DLD1 (cell line): ENCODE results near the gene DNAH17.

Experiments used
- in situ Hi-C: cut with HindIII; loops from 2 replicates; pipeline ENCODE4 v1.10.0; 2017; ENCODE audit warnings: low sequenced_read_pairs

DNAH17 gene

GRCh38 chr17:78380370-78380769, 196.8 kb downstream of the DNAH17 start:
- in situ Hi-C loops: no loop called here

GRCh38 chr17:78379131-78379491, 198.1 kb downstream of the DNAH17 start:
- in situ Hi-C loops: no loop called here

GRCh38 chr17:78378225-78379130, 198.7 kb downstream of the DNAH17 start, which contains the start of gene PGS1:
TSS of gene PGS1 (plus strand) at chr17:78378649. CDS start at chr17:78378666, 17 bp downstream.
- in situ Hi-C loops: no loop called here

GRCh38 chr17:78377858-78378224, 199.4 kb downstream of the DNAH17 start:
- in situ Hi-C loops: no loop called here

GRCh38 chr17:78376161-78376560, 201.0 kb downstream of the DNAH17 start:
- in situ Hi-C loops: no loop called here

GRCh38 chr17:78375401-78376151, 201.6 kb downstream of the DNAH17 start:
- in situ Hi-C loops: no loop called here

GRCh38 chr17:78374631-78375274, 202.4 kb downstream of the DNAH17 start:
- in situ Hi-C loops: no loop called here

GRCh38 chr17:78374189-78374588, 203.0 kb downstream of the DNAH17 start:
- in situ Hi-C loops: no loop called here
